NOMO-1 (cell line): Measurements from ENCODE around the gene ZFYVE21.

Experiments used
- DNase-seq, 2 experiments: peaks; one replicate each; lab custom pipeline; 2025; ENCODE audit not compliant: unreplicated experiment in 2 of 2; lab: John Stamatoyannopoulos, UW

ZFYVE21 gene

GRCh38 chr14:103704708-103705107 is 10.9 kb upstream of the ZFYVE21 start:
- DNase-seq = no peak

GRCh38 chr14:103705118-103705503 is 10.5 kb upstream of the ZFYVE21 start:
- no peak for DNase-seq

GRCh38 chr14:103705504-103706284 is 9.9 kb upstream of the ZFYVE21 start:
- DNase-seq = no peak

GRCh38 chr14:103706551-103707328 is 8.9 kb upstream of the ZFYVE21 start:
- DNase-seq = no peak

- DNase-seq = no peak
These were observed 8.0 kb upstream of the ZFYVE21 start for GRCh38 chr14:103707329-103708263.

- DNase-seq = no peak
These were observed 6.8 kb upstream of the ZFYVE21 start for GRCh38 chr14:103708750-103709187.

- no peak for DNase-seq
These were observed 5.8 kb upstream of the ZFYVE21 start for GRCh38 chr14:103709814-103710213.

- no peak for DNase-seq
These were observed 4.7 kb upstream of the ZFYVE21 start for GRCh38 chr14:103710771-103711377.

- no peak for DNase-seq
These were observed 3.8 kb upstream of the ZFYVE21 start for GRCh38 chr14:103711516-103712431.

- no peak for DNase-seq
These were observed 2.9 kb upstream of the ZFYVE21 start for GRCh38 chr14:103712633-103713247.

GRCh38 chr14:103713304-103714062 is 2.1 kb upstream of the ZFYVE21 start:
- DNase-seq = no peak

- DNase-seq = no peak
These were observed 1.4 kb upstream of the ZFYVE21 start for GRCh38 chr14:103714063-103714724.

- peak in 1 of 2 experiments; percentile 12 for DNase-seq
These were observed 636 bp downstream of the ZFYVE21 start for GRCh38 chr14:103716091-103716801.

- no peak for DNase-seq
These were observed 1.3 kb downstream of the ZFYVE21 start for GRCh38 chr14:103716899-103717411.

GRCh38 chr14:103718572-103718971 is 3.0 kb downstream of the ZFYVE21 start:
- no peak for DNase-seq

- DNase-seq = no peak
These were observed 4.1 kb downstream of the ZFYVE21 start for GRCh38 chr14:103719751-103720150.
